AG09319 (cell line): ENCODE results near the gene CHD6.

Experiments used
- DNase-seq: peaks from one replicate; pipeline ENCODE4 v3.0.0-alpha.2; 2010; ENCODE audit warnings: low read depth; ENCODE audit errors: extremely low read depth
- CTCF ChIP-seq: IDR thresholded peaks from 2 replicates; pipeline ENCODE4 v1.5.1; 2011; ENCODE audit warnings: low read depth, mild to moderate bottlenecking, inconsistent platforms, low read length, moderate library complexity

CHD6 gene

GRCh38 chr20:41357424-41358163, 260.6 kb downstream of the CHD6 start:
- DNase-seq: no peak
- TF ChIP-seq CTCF: no peak

- no peak for DNase-seq
Measured at GRCh38 chr20:41356951-41357350, 261.2 kb downstream of the CHD6 start.

GRCh38 chr20:41355598-41356203, 262.5 kb downstream of the CHD6 start:
- TF ChIP-seq CTCF: no peak
- no peak for DNase-seq

More at GRCh38 chr20:41356951-41357350, 261.2 kb downstream of the CHD6 start:
- TF ChIP-seq CTCF: no peak

GRCh38 chr20:41355192-41355591, 263.0 kb downstream of the CHD6 start:
- no peak for DNase-seq
- TF ChIP-seq CTCF: no peak

GRCh38 chr20:41353530-41353929, 264.6 kb downstream of the CHD6 start:
- TF ChIP-seq CTCF: no peak
- DNase-seq: no peak

- DNase-seq: no peak
- TF ChIP-seq CTCF: no peak
Measured at GRCh38 chr20:41352666-41353065, 265.5 kb downstream of the CHD6 start.

- no peak for TF ChIP-seq CTCF
- no peak for DNase-seq
Measured at GRCh38 chr20:41352106-41352505, 266.1 kb downstream of the CHD6 start.
